Gastroesophageal sphincter (tissue), 3 donors: ENCODE results near the gene EVI5L.

Source experiments
- CTCF ChIP-seq, 4 experiments: fragments of 200-600 bp in 2 of 4; fragments of 450-650 bp in 2 of 4; sonication (generic) in 1 of 4; IDR thresholded peaks; one replicate each; pipeline ENCODE4 v1.5.1; 2017 to 2019; ENCODE audit warnings: antibody characterized with exemption in 4 of 4, mild to moderate bottlenecking in 2 of 4, moderate library complexity in 2 of 4
- POLR2A ChIP-seq, 2 donors: fragments of 450-650 bp; IDR thresholded peaks; one replicate each; pipeline ENCODE4 v1.6.1; 2017; ENCODE audit warnings: antibody characterized with exemption in 2 of 2, mild to moderate bottlenecking in 2 of 2, moderate library complexity in 1 of 2

GRCh38 chr19:7894612-7895309, 64.7 kb downstream of the EVI5L start:
- no peak for TF ChIP-seq CTCF (IDR thresholded peaks at IDR 0.05)
- no peak for TF ChIP-seq POLR2A (IDR thresholded peaks at IDR 0.05)
